Lower leg skin (tissue), 4 donors: Measurements from ENCODE around the gene FAM9B. TPM values are rescaled to one million over a fixed set of nuclear protein-coding genes. Genes with fewer than 3 reads are reported as not detected.

Source experiments
- total RNA-seq, 4 donors: library from RNA; depleted of rRNA; stranded (reverse); fragments of >200 nt; gene quantifications; one replicate each; pipeline ENCODE4 v1.1.0, GENCODE V29; 2016

Gene FAM9B
- total RNA-seq, 4 donors from 2014 or later = not detected

Other genes starting within 250 kb of the FAM9B start
- gene FAM9A, start 232.7 kb downstream of the FAM9B start, total RNA-seq = not detected